Measurements from ENCODE around the gene LRPAP1. TPM values are rescaled to one million over a fixed set of nuclear protein-coding genes. Genes with fewer than 3 reads are reported as not detected.

LRPAP1 gene
- polyA plus RNA-seq, 1 of the 3 experiments (the other 2 are of a cell fraction), result 209 TPM

DNA sequence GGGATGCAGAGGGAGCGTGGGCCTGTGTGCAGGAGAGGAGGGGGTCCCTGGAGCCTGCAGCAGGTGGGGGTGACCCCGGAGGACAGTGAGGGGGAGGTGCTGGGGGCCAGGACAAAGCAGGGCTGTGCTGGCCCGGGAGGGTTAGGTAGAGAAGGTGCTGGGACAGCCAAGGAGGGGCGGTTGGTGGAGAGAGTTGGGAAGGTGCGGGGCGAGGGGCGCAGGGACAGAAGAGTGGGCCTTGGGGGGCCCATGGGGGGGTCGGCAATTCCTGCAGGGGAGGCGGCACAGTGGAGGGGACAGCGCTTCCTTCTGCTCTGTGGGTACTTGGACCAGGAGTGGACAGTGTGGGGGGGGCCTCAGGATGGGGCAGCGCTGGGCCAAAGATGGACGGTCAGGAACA is 32.5 kb downstream of the LRPAP1 start:
- no peaks in the 10 kb centered on the region for H3K36me3 ChIP-seq (replicated peaks in 1 of 2; ENCODE audit: control insufficient read depth in 1 of 2, insufficient read depth in 2 of 2, low read length in 1 of 2)
- no peak for TF ChIP-seq POLR2AphosphoS5 (IDR thresholded peaks at IDR 0.05; ENCODE audit: low read depth, low read length)
- no peak for TF ChIP-seq FOXM1 (IDR thresholded peaks at IDR 0.05; ENCODE audit: low read depth)
- TF ChIP-seq EZH2phosphoT487 (IDR thresholded peaks at IDR 0.05; ENCODE audit: borderline replicate concordance, low read depth), result no peak
- no peak for TF ChIP-seq RFX5 (IDR thresholded peaks at IDR 0.05; ENCODE audit: low read length)
- TF ChIP-seq EP300 (IDR thresholded peaks at IDR 0.05; ENCODE audit: borderline replicate concordance in 1 of 2, low read depth in 1 of 2, low read length in 1 of 2), result no peak
- H3K4me3 ChIP-seq (ENCODE audit: low read depth in 2 of 2, low read length in 1 of 2), result no peak overlapping the region
- CTCF ChIA-PET, result interaction anchor here (1.0 to 2.9 kb wide), 2 partner anchors 19 to 393 kb away, joined by 5 to 10 read pairs; no protein-coding TSS in a partner anchor
- H3K9me3 ChIP-seq, result no peaks in the 10 kb centered on the region
- DNase-seq, result no peak
- H3K4me2 ChIP-seq, result no peak overlapping the region
- no peak overlapping the region for H3K27ac ChIP-seq (ENCODE audit: low read depth in 2 of 2, low read length in 1 of 2)
- H2AFZ ChIP-seq (ENCODE audit: low read depth), result no peak overlapping the region
- H4K20me1 ChIP-seq (ENCODE audit: insufficient read depth), result no peaks in the 10 kb centered on the region
- no peaks in the 10 kb centered on the region for H3F3A ChIP-seq (replicated peaks; ENCODE audit: insufficient read depth)
- no peaks in the 10 kb centered on the region for H3K27me3 ChIP-seq (ENCODE audit: insufficient read depth)
- H3K9me2 ChIP-seq, result no peaks in the 10 kb centered on the region
- POLR2A ChIA-PET, result no interaction called here
- 88% methylated on average over 12 of the region's 12 CpGs for WGBS (ENCODE audit: low lambda C conversion rate)
- H3K4me1 ChIP-seq (ENCODE audit: control insufficient read depth in 1 of 2, insufficient read depth in 2 of 2, low read depth in 1 of 2, low read length in 1 of 2), result no peaks in the 10 kb centered on the region; a peak in 1 of 4 replicates
- no peak overlapping the region for H3K9ac ChIP-seq
- H3K79me2 ChIP-seq (ENCODE audit: insufficient read depth), result no peaks in the 10 kb centered on the region

DNA sequence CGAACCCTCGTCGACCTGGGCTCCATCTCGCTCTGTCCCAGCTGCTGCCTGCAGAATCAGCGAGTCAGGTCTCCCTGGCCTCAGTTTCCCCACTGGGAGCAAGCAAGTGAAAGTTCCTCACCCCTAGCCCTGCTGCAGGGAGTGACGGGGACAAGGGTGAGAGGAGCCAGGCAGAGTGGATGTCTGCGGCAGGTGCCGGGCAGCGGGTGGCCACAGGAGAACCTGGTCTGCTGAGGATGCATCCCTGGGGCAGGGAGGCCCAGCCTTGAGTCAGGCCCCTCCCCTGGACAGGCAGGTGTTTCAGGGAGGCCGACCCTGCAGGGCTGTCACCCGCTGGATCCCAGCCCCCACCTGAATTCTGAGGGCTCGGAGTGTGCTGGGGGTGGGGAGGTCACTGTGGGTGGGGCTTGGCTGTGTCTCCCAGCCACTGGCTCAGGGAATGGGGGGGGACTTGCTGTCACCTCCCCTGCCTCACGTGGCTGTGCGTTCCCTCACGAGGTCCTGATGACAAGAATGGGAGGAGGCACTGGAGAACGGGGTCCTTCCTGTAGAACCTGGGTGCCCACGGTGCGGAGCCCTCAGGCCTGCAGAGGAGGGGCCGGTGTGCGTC is 33.2 kb downstream of the LRPAP1 start:
- 96% methylated on average over 7 of the region's 20 CpGs for WGBS (ENCODE audit: low lambda C conversion rate)
- H3K4me3 ChIP-seq (ENCODE audit: low read depth in 2 of 2, low read length in 1 of 2), result no peak overlapping the region
- H3K9me3 ChIP-seq, result no peaks in the 10 kb centered on the region
- POLR2A ChIA-PET, result no interaction called here
- H3K9me2 ChIP-seq, result no peaks in the 10 kb centered on the region
- no peaks in the 10 kb centered on the region for H3K79me2 ChIP-seq (ENCODE audit: insufficient read depth)
- H3K4me1 ChIP-seq (ENCODE audit: control insufficient read depth in 1 of 2, insufficient read depth in 2 of 2, low read depth in 1 of 2, low read length in 1 of 2), result no peaks in the 10 kb centered on the region; a peak in 1 of 4 replicates
- no peaks in the 10 kb centered on the region for H3K27me3 ChIP-seq (ENCODE audit: insufficient read depth)
- CTCF ChIA-PET, result no interaction called here
- no peak overlapping the region for H3K9ac ChIP-seq
- no peak for DNase-seq
- H3K36me3 ChIP-seq (replicated peaks in 1 of 2; ENCODE audit: control insufficient read depth in 1 of 2, insufficient read depth in 2 of 2, low read length in 1 of 2), result no peaks in the 10 kb centered on the region
- no peaks in the 10 kb centered on the region for H3F3A ChIP-seq (replicated peaks; ENCODE audit: insufficient read depth)
- no peaks in the 10 kb centered on the region for H4K20me1 ChIP-seq (ENCODE audit: insufficient read depth)
- H2AFZ ChIP-seq (ENCODE audit: low read depth), result no peak overlapping the region
- no peak for TF ChIP-seq EP300 (IDR thresholded peaks at IDR 0.05; ENCODE audit: borderline replicate concordance in 1 of 2, low read depth in 1 of 2, low read length in 1 of 2)
- TF ChIP-seq, protein P1, sequence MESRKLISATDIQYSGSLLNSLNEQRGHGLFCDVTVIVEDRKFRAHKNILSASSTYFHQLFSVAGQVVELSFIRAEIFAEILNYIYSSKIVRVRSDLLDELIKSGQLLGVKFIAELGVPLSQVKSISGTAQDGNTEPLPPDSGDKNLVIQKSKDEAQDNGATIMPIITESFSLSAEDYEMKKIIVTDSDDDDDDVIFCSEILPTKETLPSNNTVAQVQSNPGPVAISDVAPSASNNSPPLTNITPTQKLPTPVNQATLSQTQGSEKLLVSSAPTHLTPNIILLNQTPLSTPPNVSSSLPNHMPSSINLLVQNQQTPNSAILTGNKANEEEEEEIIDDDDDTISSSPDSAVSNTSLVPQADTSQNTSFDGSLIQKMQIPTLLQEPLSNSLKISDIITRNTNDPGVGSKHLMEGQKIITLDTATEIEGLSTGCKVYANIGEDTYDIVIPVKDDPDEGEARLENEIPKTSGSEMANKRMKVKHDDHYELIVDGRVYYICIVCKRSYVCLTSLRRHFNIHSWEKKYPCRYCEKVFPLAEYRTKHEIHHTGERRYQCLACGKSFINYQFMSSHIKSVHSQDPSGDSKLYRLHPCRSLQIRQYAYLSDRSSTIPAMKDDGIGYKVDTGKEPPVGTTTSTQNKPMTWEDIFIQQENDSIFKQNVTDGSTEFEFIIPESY (IDR thresholded peaks at IDR 0.05; ENCODE audit: borderline replicate concordance, low read depth), result no peak
- TF ChIP-seq YY1 (IDR thresholded peaks at IDR 0.05; ENCODE audit: low read depth), result no peak
- no peak for TF ChIP-seq FOXM1 (IDR thresholded peaks at IDR 0.05; ENCODE audit: low read depth)
- TF ChIP-seq GABPA (IDR thresholded peaks at IDR 0.05; ENCODE audit: low read depth), result no peak
- no peak for TF ChIP-seq EZH2phosphoT487 (IDR thresholded peaks at IDR 0.05; ENCODE audit: borderline replicate concordance, low read depth)
- no peak for TF ChIP-seq TCF12 (IDR thresholded peaks at IDR 0.05)
- no peak for TF ChIP-seq RXRA (IDR thresholded peaks at IDR 0.05; ENCODE audit: borderline replicate concordance, low read depth)
- TF ChIP-seq, protein P2, sequence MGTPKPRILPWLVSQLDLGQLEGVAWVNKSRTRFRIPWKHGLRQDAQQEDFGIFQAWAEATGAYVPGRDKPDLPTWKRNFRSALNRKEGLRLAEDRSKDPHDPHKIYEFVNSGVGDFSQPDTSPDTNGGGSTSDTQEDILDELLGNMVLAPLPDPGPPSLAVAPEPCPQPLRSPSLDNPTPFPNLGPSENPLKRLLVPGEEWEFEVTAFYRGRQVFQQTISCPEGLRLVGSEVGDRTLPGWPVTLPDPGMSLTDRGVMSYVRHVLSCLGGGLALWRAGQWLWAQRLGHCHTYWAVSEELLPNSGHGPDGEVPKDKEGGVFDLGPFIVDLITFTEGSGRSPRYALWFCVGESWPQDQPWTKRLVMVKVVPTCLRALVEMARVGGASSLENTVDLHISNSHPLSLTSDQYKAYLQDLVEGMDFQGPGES (IDR thresholded peaks at IDR 0.05; ENCODE audit: low read depth, low read length), result no peak
- TF ChIP-seq, protein P3, sequence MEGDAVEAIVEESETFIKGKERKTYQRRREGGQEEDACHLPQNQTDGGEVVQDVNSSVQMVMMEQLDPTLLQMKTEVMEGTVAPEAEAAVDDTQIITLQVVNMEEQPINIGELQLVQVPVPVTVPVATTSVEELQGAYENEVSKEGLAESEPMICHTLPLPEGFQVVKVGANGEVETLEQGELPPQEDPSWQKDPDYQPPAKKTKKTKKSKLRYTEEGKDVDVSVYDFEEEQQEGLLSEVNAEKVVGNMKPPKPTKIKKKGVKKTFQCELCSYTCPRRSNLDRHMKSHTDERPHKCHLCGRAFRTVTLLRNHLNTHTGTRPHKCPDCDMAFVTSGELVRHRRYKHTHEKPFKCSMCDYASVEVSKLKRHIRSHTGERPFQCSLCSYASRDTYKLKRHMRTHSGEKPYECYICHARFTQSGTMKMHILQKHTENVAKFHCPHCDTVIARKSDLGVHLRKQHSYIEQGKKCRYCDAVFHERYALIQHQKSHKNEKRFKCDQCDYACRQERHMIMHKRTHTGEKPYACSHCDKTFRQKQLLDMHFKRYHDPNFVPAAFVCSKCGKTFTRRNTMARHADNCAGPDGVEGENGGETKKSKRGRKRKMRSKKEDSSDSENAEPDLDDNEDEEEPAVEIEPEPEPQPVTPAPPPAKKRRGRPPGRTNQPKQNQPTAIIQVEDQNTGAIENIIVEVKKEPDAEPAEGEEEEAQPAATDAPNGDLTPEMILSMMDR (IDR thresholded peaks at IDR 0.05), result no peak
- no peak for TF ChIP-seq GATA2 (CRISPR knock-in tag; IDR thresholded peaks at IDR 0.05)
- TF ChIP-seq POLR2AphosphoS5 (IDR thresholded peaks at IDR 0.05; ENCODE audit: low read depth, low read length), result no peak
- TF ChIP-seq TEAD4 (IDR thresholded peaks at IDR 0.05; ENCODE audit: borderline replicate concordance, insufficient read depth), result no peak
- no peak overlapping the region for H3K4me2 ChIP-seq
- no peak overlapping the region for H3K27ac ChIP-seq (ENCODE audit: low read depth in 2 of 2, low read length in 1 of 2)

Data from SK-N-SH (cell line).